B cell (primary cell): ENCODE data around the gene MRPL28. TPM values are rescaled to one million over a fixed set of nuclear protein-coding genes. Genes with fewer than 3 reads are reported as not detected.

Experiments
- ATAC-seq: fragments of 200-7000 bp; cut with Tn5 transposase; one replicate; pipeline ENCODE4 v1.10.0; 2021; ENCODE audit warnings: low read depth, mild to moderate bottlenecking, moderate number of reproducible peaks, moderate library complexity
- CTCF ChIA-PET: fragments of 350-600 bp; sonication (Branson Sonifier 250); formaldehyde crosslinking; loops from one replicate; lab custom pipeline; 2021; ENCODE audit warnings: antibody characterized with exemption, inconsistent platforms; lab: Charles Lee
- POLR2A ChIA-PET: fragments of 350-600 bp; sonication (Branson Sonifier 250); formaldehyde crosslinking; loops from one replicate; lab custom pipeline; 2021; ENCODE audit warnings: antibody characterized with exemption; lab: Charles Lee
- DNase-seq: peaks from one replicate; pipeline ENCODE4 v3.0.0; 2013
- H2AFZ ChIP-seq: 2 replicates; pipeline ENCODE4 v1.6.1; 2012; ENCODE audit warnings: mild to moderate bottlenecking, low read depth, low read length; ENCODE audit not compliant: insufficient read depth, poor library complexity, severe bottlenecking
- H3K27ac ChIP-seq, 2 donors: 1 replicate in 1 of 2; 2 replicates in 1 of 2; pipeline ENCODE4 v1.5.1; 2012 to 2013; ENCODE audit warnings: low read length in 2 of 2, mild to moderate bottlenecking in 2 of 2, moderate library complexity in 1 of 2
- H3K27me3 ChIP-seq, 4 experiments: fragments of 200-600 bp in 1 of 4; sonication (generic) in 1 of 4; replicated peaks in 1 of 4; 1 replicate in 2 of 4; 2 replicates in 2 of 4; pipeline versions ENCODE4 v1.6.1 to v1.7.0; 2013 to 2016; ENCODE audit warnings: low read length in 3 of 4, mild to moderate bottlenecking in 2 of 4, mixed read lengths in 1 of 4, moderate library complexity in 1 of 4; ENCODE audit not compliant: insufficient read depth in 4 of 4, control insufficient read depth in 3 of 4; ENCODE audit errors: control extremely low read depth in 1 of 4
- H3K36me3 ChIP-seq, 2 experiments: replicated peaks in 1 of 2; 1 replicate in 1 of 2; 2 replicates in 1 of 2; pipeline versions ENCODE4 v1.6.1 to v1.7.1; 2013; ENCODE audit warnings: low read length in 1 of 2; ENCODE audit not compliant: insufficient read depth in 2 of 2, control insufficient read depth in 1 of 2; ENCODE audit errors: control extremely low read depth in 1 of 2, extremely low read depth in 1 of 2
- H3K4me1 ChIP-seq, 2 donors: fragments of 200-600 bp in 1 of 2; sonication (generic) in 1 of 2; 1 replicate in 1 of 2; 2 replicates in 1 of 2; pipeline versions ENCODE4 v1.5.1 to v1.6.1; 2013 to 2017; ENCODE audit warnings: low read length in 2 of 2; ENCODE audit not compliant: control insufficient read depth in 2 of 2, insufficient read depth in 2 of 2
- H3K4me2 ChIP-seq: replicated peaks from 2 replicates; pipeline ENCODE3; 2012; ENCODE audit warnings: mild to moderate bottlenecking, low read depth, low read length; ENCODE audit not compliant: poor library complexity, severe bottlenecking
- H3K4me3 ChIP-seq, 5 experiments: fragments of 200-600 bp in 1 of 5; sonication (generic) in 1 of 5; 1 replicate in 3 of 5; 2 replicates in 2 of 5; pipeline versions ENCODE4 v1.5.1 to v1.7.0; 2011 to 2016; ENCODE audit warnings: low read length in 4 of 5, mild to moderate bottlenecking in 4 of 5, low read depth in 2 of 5, control low read depth in 1 of 5, moderate library complexity in 1 of 5; ENCODE audit not compliant: insufficient read depth in 1 of 5; ENCODE audit errors: control extremely low read depth in 1 of 5, extremely low read depth in 1 of 5
- H3K79me2 ChIP-seq: fragments of 200-600 bp; sonication (generic); one replicate; pipeline ENCODE4 v1.6.0; 2016; ENCODE audit warnings: low read length; ENCODE audit not compliant: control insufficient read depth, insufficient read depth
- H3K9ac ChIP-seq: fragments of 200-600 bp; sonication (generic); 2 replicates; pipeline ENCODE4 v1.6.1; 2017; ENCODE audit warnings: mild to moderate bottlenecking, low read length, moderate library complexity
- H3K9me3 ChIP-seq, 3 donors: one replicate each; pipeline versions ENCODE4 v1.6.1 to v1.7.1; 2013; ENCODE audit warnings: low read length in 2 of 3; ENCODE audit not compliant: control insufficient read depth in 2 of 3, insufficient read depth in 1 of 3; ENCODE audit errors: control extremely low read depth in 1 of 3
- H4K20me1 ChIP-seq: 2 replicates; pipeline ENCODE4 v1.6.0; 2012; ENCODE audit warnings: mild to moderate bottlenecking, low read length; ENCODE audit not compliant: insufficient read depth, control insufficient read depth, poor library complexity, severe bottlenecking
- H3K27ac Mint-ChIP-seq: one replicate; pipeline ENCODE4 v1.8.0; 2021; ENCODE audit warnings: mixed read lengths
- H3K27me3 Mint-ChIP-seq: one replicate; pipeline ENCODE4 v1.8.0; 2021; ENCODE audit warnings: mixed read lengths
- H3K4me1 Mint-ChIP-seq: one replicate; pipeline ENCODE4 v1.8.0; 2021; ENCODE audit warnings: mixed read lengths
- H3K4me3 Mint-ChIP-seq: one replicate; pipeline ENCODE4 v1.8.0; 2021; ENCODE audit warnings: mixed read lengths
- H3K9me3 Mint-ChIP-seq: one replicate; pipeline ENCODE4 v1.8.0; 2022; ENCODE audit warnings: mixed read lengths; ENCODE audit not compliant: insufficient read depth
- EZH2 ChIP-seq: IDR thresholded peaks from 2 replicates; pipeline ENCODE4 v1.6.1; 2012; ENCODE audit warnings: borderline replicate concordance, low read depth, mild to moderate bottlenecking, moderate library complexity, low read length; ENCODE audit not compliant: insufficient read depth, poor library complexity, severe bottlenecking
- WGBS: methylation state at CpG from one replicate; pipeline ENCODE4 v1.1.5; 2013; ENCODE audit warnings: missing lambda C conversion rate; ENCODE audit not compliant: insufficient coverage; 5-methylcytosine and 5-hydroxymethylcytosine counted together
- intact Hi-C: fragments of 100-400 bp; cut with micrococcal nuclease; formaldehyde crosslinking; loops from one replicate; pipeline ENCODE4 v1.10.0; 2022
- polyA plus RNA-seq: library from polyadenylated mRNA; depleted of rRNA; stranded (reverse); fragments of >200 nt; gene quantifications from 2 replicates; pipeline ENCODE4 v1.2.3, GENCODE V29; 2012
- total RNA-seq, 2 donors: library from RNA; stranded (reverse); fragments of 120-200 nt in 1 of 2; gene quantifications; 1 replicate in 1 of 2; 2 replicates in 1 of 2; pipeline versions ENCODE4 v1.2.3 to v1.2.4, GENCODE V29; 2013 to 2022
- TF ChIP-seq, protein P1 (sequence below): fragments of 200-600 bp; IDR thresholded peaks from one replicate; pipeline ENCODE4 v1.8.0; 2022; ENCODE audit warnings: antibody characterized with exemption, mild to moderate bottlenecking

MRPL28 gene
- total and polyA plus RNA-seq, 2 donors (not counting 1 experiment from before 2014, with no cell fraction given), result 44.3 to 67.7 TPM

DNA sequence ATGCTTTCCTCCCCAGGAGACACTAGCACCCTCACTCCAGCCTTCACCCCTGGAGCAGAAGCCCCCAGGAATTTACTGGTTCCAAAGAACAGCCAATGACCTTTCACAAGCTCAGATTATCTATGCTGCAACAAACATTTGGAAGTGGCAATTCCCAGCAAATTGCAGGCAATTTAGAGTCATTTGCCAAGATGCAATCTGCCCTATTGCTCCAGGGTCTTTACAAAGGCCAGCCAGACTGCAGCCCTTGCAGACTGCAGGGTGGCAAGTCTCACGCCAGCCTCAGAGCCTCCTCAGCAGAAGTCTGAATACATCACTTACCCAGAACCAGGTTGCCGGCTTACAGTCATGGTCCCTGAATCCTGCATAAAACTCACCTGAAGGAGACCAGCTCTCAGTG lies 39.6 kb downstream of the MRPL28 start:
- no peaks in the 10 kb centered on the region for H3K36me3 ChIP-seq
- intact Hi-C loops, result no loop called here
- no peak for ATAC-seq
- DNase-seq, result no peak
- WGBS, result 100% methylated on average over 2 of the region's 2 CpGs
- no peak for TF ChIP-seq EZH2
- TF ChIP-seq, protein P1, sequence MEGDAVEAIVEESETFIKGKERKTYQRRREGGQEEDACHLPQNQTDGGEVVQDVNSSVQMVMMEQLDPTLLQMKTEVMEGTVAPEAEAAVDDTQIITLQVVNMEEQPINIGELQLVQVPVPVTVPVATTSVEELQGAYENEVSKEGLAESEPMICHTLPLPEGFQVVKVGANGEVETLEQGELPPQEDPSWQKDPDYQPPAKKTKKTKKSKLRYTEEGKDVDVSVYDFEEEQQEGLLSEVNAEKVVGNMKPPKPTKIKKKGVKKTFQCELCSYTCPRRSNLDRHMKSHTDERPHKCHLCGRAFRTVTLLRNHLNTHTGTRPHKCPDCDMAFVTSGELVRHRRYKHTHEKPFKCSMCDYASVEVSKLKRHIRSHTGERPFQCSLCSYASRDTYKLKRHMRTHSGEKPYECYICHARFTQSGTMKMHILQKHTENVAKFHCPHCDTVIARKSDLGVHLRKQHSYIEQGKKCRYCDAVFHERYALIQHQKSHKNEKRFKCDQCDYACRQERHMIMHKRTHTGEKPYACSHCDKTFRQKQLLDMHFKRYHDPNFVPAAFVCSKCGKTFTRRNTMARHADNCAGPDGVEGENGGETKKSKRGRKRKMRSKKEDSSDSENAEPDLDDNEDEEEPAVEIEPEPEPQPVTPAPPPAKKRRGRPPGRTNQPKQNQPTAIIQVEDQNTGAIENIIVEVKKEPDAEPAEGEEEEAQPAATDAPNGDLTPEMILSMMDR, result no peak
- H3K27me3 ChIP-seq, result no peaks in the 10 kb centered on the region
- no peak overlapping the region for H3K4me3 Mint-ChIP-seq
- no peak overlapping the region for H2AFZ ChIP-seq
- peaks cover 5 to 13% of the 10 kb centered on the region in 2 donors for H3K4me1 ChIP-seq
- ChIA-PET POLR2A (no interaction called here), CTCF (no interaction called here)
- no peak overlapping the region for H3K4me2 ChIP-seq
- H4K20me1 ChIP-seq, result peaks cover 80% of the 10 kb centered on the region
- no peak overlapping the region for H3K27ac Mint-ChIP-seq
- H3K4me1 Mint-ChIP-seq, result peaks cover 38% of the 10 kb centered on the region
- no peak overlapping the region for H3K27ac ChIP-seq
- H3K9me3 Mint-ChIP-seq, result no peaks in the 10 kb centered on the region
- H3K27me3 Mint-ChIP-seq, result no peaks in the 10 kb centered on the region
- H3K9me3 ChIP-seq, result no peaks in the 10 kb centered on the region
- no peak overlapping the region for H3K9ac ChIP-seq
- peaks cover 89% of the 10 kb centered on the region for H3K79me2 ChIP-seq
- no peak overlapping the region for H3K4me3 ChIP-seq

GRCh38 chr16:325375-326145 lies 44.8 kb downstream of the MRPL28 start:
- Mint-ChIP-seq H3K9me3 (no peaks in the 10 kb centered on the region), H3K4me3 (peak overlapping the region; percentile 81), H3K27ac (peak overlapping the region; percentile 61), H3K27me3 (no peaks in the 10 kb centered on the region), H3K4me1 (peaks cover 42% of the 10 kb centered on the region)
- Histone ChIP-seq H3K79me2 (peaks cover 63% of the 10 kb centered on the region), H3K27me3 (no peaks in the 10 kb centered on the region), H3K27ac (peak overlapping the region; percentile 59 to 65), H2AFZ (no peak overlapping the region), H4K20me1 (peaks cover 78% of the 10 kb centered on the region), H3K9ac (peak overlapping the region; percentile 54), H3K4me1 (peaks cover 22 to 34% of the 10 kb centered on the region in 2 donors), H3K9me3 (no peaks in the 10 kb centered on the region), H3K4me3 (peak overlapping the region in 4 of 5 experiments; percentile 33 to 58 (median 41)), H3K36me3 (peaks cover 0 to 2% of the 10 kb centered on the region in 2 experiments), H3K4me2 (peak overlapping the region; percentile 84)
- TF ChIP-seq, protein P1, result no peak
- no peak for TF ChIP-seq EZH2
- WGBS, result 67% methylated on average over 25 of the region's 28 CpGs
- ATAC-seq (no peak), DNase-seq (no peak)
- ChIA-PET POLR2A (no interaction called here), CTCF (no interaction called here)
- intact Hi-C loops, result no loop called here
